Colon (tissue), 2 donors: ENCODE measurements around the gene MAN1C1.

ENCODE experiments used
- FAIRE-seq: peaks from 2 replicates; lab custom pipeline; 2012; peaks lifted over from hg19 to GRCh38; lab: Jason Lieb, UNC
- donor health status: control.
- donor health status: control.

Gene MAN1C1

DNA sequence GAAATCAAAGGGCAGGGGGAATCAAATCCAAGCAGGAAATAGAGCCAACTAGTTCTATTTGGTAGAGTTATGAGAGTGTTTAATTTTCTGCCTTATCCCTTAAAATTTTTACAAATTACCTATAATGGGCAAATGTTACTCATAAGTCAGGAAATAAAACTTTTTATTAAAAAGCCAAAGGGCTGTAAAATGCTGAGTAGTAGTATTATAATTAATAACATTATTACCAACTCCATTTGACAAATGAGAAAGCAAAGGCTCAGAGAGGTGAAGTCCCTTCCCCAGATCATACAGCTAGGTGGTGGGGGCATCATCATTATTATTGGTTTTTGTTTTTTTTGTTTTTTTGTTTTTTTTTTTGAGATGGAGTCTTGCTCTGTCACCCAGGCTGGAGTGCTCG lies 186.8 kb downstream of the MAN1C1 start:
- FAIRE-seq = no peak

DNA sequence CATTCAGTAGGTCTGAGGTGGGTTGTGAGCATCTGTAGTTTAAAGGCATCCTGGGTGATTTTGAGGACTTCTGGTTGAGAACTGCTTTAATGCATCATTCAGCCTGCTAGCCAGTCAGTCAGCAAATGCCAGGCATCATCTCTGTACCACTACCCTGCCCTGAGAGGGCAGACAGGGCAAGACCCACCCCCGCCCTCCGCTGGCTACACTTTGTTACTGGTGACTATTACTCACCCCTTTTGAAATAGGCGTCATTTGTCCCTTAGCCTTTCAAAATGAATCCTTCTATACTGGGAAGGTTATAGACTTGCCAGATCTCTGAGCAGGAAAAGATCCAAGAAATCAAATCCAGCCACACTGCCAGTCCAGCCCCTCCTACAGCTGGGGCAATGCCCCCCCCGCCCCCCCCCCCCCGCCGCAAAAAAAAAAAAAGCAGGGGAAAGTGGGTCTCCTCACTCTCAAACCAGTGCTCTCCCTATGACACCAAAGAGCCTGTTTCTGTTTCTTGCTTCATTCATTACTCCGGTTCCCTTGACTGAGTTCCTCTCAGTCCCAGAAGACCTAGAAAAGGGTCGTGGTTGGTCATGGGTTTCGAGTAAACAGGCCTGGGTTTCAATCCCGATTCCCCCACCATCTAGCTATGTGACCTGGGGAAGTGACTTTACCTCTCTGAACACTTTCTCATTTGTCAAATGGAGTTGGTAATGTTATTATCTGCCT lies 187.8 kb downstream of the MAN1C1 start:
- FAIRE-seq = no peak

DNA sequence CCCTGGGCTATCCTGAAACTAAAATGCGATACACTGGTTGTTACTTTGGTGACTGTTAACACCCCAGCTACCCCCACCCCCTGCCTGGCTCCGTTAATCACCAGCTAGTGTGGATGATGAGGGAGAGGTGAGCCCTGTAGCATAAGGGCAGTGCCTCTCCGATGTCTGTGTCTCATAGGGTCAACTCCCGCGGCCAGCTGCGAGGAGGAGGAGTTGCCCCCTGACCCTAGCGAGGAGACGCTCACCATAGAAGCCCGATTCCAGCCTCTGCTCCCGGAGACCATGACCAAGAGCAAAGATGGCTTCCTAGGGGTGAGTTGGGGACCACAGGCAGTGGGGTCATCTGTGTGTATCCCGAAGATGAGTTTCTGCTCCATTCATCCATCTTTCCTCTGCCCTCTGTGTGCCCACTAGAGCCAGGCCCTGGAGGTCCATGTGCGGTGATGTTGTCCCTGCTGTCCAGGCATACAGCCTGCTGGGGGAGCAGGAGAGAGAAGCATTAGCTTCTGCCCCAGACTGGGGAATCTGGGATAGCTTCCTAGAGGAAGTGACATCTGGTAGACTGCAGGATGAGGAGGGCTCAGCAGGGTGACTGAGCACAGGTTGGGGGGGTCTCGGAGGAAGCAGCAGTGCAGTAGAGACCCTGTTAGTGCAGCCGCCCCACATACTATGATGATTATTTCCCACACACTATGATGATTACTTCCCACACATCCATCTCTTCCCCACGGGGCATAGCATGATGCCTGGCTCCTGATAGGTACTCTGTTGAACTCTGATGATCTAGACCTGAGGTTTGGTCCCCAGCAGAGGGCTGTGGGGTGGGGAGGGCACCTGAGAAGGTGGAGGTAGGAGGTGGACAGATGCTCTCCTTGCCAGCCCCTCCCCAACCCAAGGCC lies 188.6 kb downstream of the MAN1C1 start:
- FAIRE-seq = no peak

DNA sequence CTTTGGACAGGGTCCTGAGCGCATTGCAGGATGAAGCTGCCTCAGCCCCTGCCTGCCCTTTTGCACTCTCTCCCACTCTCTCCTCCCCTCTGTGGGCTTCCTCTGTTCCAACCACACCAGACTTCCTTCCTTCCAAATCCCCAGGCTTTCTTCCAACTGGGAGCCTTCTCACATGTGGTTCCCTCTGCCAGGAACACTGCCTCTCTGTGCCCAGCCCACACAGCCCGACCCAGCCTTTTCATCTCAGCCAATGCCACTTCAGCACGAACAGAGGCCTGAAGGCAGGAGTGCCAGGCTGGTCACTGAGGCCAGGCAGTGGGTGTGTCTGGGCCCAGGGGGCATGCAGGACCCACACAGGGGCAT lies 189.3 kb downstream of the MAN1C1 start:
- no peak for FAIRE-seq

DNA sequence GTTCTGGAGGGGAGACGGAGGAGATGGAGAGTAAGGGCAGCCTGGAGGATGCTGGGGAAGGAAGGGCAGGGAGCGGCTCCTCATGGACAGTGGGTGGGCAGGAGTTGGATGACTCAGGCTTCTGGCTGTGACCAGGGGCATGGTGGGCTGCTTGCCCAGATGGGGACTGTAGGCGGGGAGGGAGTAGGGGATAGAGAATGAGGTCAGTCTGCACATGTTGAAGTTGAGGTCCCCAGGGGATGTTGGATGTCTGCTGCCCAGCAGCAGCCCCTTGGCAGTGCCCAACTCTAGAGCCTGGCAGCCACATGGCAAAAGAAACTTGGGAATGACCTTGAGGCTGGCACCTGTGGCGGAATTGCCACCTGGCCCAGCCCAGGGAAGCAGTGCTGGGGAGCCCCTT lies 189.8 kb downstream of the MAN1C1 start:
- FAIRE-seq = no peak

DNA sequence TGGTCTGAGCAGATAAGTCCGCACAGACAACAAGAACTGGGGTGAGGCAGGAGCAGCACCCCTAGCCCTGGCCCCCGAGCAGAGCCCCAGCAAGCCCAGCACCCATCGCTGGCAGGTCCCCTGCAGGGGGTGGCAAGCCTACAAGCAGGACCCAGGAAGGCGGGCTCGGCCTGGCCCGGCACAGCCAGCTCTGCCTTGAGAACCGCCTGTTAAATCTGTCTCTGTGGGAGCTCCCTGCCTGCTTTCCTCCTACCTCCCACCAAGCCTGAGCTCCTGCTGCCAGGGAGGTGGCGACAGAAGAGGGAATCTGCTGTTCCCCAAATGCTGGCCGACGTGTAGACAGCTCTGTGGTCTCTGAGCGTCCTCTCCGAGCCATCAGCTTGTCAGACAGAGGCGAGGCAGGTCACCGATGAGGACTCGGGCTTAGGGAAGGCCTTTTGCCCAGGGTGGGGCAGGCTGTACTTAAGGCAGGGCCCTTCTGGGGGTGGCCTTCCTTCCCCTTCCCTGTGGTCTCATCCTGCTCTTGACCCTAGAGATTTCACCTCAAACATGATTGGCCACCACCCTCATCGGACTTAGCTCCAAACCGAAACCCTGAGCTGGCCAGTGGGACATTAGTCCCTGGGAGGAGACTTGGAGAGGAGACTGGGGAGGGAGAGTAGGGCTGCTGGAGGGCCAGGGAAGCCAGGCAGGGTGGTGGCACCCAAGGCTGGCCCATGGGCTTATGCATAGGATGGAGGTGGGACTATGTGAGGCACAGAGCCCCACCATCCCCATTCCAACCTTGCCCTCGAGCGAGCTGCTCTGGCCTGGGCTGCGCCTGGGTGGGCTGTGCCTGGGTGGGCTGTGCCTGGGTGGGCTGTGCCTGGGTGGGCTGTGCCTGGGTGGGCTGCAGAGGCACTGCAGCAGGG lies 191.1 kb downstream of the MAN1C1 start:
- no peak for FAIRE-seq

DNA sequence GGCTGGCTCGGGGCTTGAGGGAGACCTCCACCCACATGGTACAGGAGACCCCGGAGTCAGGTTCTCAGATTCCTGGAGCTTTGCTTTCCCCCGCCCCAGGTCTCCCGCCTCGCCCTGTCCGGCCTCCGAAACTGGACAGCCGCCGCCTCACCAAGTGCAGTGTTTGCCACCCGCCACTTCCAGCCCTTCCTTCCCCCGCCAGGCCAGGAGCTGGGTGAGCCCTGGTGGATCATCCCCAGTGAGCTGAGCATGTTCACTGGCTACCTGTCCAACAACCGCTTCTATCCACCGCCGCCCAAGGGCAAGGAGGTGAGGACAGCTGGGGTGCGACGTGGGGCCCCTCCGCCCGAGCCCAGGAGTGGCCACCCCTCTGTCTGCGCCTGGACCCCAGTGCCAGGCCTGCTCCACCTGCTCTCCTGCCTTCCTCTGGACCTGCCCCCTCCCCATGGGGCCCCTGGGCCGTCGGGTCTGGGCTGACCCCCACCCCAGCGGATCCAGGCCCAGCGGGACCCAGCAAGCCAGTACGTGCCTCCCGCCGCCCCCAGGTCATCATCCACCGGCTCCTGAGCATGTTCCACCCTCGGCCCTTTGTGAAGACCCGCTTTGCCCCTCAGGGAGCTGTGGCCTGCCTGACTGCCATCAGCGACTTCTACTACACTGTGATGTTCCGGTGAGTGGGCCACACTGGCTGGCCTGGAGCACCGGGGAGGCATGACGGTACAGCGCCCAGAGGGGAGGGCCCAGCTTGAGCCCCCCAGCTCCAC lies 192.1 kb downstream of the MAN1C1 start:
- FAIRE-seq = no peak

DNA sequence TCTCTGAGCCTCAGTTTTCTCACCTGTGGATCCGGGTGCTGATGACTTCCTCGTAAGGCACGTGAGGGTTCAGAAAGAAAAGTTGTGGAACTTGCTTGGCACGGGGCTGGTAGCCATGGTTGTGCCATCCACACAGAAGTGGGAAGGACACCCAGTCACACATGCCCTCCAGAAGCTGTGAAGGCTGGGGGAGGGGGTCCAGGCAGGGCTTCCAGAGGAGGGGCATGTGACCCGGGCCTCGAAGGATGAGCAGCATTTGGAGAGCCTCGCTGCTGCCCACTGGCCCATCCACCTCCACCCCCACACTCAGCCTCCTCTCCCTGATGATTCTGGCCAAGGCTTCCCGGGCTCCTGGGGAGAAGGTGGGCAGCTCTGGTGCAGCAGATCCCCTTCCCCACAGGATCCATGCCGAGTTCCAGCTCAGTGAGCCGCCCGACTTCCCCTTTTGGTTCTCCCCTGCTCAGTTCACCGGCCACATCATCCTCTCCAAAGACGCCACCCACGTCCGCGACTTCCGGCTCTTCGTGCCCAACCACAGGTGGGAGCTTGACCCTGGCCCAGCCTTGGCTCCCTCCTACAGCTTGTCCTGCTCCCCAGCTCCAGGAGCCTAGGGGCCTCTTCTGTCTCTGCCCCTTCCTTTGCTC lies 192.8 kb downstream of the MAN1C1 start:
- no peak for FAIRE-seq

DNA sequence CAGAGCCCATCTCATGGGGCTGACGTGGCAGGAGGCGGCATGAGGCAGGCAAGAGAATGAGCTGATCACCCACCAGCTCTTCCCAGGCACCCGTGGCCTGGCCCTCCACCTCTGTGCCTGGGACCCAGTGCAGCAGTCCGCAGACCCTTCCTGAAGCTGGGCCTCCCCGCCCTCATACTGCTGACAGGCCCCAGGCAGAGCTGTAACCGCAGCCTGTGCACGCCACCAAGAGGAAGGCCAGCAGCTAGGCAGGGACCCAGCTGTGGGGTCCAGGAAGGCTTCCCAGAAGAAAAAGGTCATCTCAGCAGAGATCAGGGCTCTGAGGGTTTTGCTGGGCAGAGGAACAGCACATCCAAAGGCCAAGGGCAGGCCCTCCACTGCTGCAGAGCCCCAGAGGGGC lies 193.3 kb downstream of the MAN1C1 start:
- FAIRE-seq = no peak

DNA sequence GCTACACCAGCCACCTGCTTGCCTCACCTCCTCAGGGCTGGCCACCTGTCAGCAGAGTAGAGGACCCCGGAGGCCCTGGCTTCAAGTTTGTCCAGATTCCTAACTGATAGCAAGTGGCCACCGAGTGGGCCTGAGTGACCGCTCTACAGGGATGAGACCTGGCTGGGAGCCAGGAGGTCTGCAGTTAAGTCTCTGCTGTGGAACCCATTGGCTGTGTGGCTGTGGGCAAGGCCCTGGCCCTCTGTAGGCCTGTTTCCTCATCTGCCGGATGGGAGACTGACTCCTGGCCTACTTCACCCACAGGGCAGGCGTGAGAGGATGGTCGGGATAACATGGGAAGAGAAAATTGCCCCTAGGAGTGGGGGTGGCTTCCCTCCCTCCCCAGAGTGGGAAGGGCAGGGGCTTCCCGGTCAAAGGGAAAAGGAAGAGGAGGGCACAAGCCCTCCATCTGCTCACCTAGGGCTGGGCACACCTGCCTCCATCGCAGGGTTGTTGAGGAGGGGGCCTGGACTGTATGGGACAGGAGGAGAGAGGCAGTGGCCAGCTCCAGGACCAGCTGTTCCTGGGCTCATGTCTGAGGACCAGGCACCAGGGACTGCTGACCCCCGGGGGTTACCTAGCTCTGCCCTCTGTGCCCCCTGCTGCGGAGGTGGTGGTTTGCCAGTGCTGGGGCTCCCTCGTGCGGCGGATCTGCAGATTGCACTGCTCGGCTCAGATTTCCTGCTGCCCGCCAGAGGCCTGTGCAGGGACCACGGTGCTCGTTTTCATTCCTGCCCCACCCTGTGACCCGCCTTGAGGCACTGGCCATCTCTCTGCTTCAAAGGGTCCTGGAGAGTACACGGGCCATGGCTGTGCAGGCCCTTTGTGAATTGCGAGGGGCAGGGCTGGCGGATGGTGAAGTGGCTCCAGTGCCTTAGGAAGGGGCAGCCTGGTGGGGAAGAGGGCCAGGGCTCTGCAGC lies 194.0 kb downstream of the MAN1C1 start:
- no peak for FAIRE-seq

DNA sequence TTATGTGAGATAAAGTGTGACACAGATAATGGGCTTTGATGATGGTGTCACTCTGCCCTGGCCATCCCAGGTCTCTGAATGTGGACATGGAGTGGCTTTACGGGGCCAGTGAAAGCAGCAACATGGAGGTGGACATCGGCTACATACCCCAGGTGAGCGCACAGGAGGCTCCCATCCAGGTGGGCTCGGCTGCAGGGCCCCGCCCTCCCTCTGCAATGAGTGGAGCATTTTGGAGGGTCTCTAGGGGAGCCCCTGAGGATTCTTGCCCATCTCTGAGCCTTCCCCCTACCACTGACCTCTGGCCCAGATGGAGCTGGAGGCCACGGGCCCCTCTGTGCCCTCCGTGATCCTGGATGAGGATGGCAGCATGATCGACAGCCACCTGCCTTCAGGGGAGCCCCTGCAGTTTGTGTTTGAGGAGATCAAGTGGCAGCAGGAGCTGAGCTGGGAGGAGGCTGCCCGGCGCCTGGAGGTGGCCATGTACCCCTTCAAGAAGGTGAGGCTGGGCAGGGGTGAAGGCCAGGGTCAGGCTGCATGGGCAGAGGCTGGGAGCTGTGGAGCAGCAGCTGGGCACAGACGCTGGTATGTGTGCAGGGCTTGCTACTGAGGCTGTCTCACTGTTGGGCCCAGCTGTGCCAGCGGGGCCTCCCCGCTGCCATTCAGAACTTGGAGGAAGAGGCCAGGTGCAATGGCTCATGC lies 194.9 kb downstream of the MAN1C1 start:
- FAIRE-seq = no peak

DNA sequence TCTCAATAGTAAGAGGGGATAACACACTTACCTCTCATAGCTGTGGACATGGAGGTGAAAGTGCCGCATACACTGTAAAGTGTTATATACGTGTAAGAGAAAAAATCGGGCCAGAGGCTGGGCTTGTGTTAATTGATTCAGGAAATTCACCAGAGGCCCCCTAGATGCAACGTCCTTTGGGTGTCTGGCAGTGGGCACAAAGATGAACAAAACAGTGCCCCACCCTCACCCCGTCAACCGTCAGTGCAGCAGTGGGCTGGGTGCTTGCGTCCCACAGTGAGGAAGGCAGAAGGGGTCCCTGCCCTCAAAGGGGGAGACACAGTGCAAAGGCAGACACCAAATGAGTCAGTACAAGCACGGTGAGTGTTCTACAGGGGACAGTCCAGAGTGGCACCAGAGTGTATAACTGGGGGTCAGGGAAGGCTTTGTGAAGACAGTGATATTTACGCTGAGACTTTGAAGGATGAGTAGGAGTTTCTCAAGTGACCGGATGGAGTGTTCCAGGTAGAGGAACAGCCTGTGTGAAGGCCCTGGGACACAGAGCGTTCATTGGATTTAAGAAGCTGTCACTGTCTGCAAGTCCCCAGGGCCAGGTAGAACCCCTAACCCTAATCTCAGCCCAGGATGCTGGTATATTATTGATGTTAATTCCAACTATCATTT lies 196.6 kb downstream of the MAN1C1 start:
- FAIRE-seq = no peak

DNA sequence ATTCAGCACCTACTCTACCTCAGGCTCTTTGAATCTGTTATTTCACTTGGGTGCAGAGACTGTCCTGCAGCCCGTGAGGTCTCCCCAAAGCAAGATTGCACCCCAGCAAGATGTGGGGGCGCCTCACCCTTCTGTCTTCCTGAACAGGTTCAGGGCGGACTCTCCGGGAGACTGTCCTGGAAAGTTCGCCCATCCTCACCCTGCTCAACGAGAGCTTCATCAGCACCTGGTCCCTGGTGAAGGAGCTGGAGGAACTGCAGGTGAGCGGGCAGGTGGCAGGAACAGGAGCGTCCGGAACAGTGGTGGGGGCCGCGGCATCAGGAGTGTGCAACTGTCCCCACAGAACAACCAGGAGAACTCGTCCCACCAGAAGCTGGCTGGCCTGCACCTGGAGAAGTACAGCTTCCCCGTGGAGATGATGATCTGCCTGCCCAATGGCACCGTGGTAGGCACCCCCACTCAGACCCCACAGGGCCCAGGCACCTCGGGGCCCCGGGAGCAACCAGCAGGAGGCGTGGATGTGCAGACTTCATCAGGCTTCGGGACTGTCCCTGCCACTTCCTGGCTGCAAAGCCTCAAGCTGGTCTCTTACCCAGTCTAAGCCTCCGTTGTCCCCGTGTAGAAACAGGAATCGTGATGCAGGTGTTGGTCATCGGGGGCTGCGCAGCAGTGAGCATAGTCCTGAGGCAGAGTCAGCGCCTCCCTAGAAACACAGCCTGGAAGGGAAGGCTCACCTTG lies 197.3 kb downstream of the MAN1C1 start:
- FAIRE-seq = no peak

DNA sequence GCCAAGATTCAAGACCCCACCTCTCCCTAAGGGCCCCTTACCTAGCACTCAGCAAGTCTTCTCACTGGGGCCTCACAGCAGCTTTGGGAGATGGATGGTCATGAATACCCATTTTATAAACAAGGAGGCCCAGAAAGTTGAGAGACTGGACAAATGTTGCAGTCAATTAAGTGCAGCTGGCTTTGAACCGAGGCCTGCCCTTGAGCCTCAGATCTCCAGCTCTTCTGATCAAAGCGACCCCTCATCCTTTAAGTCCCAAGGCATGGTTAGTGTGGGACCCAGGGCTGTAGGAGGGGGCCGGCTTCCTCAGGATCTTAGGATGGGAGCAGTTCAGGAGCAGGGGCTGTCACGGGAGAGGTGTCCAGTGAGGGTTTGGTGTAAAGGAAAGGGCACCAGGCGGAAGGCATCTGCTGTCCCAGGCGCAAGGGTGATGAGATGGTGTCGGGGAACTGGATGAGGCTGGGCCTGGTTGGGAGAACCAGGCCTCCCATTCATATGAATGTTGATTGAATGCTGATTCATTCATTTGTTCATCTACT lies 198.0 kb downstream of the MAN1C1 start:
- FAIRE-seq = no peak

DNA sequence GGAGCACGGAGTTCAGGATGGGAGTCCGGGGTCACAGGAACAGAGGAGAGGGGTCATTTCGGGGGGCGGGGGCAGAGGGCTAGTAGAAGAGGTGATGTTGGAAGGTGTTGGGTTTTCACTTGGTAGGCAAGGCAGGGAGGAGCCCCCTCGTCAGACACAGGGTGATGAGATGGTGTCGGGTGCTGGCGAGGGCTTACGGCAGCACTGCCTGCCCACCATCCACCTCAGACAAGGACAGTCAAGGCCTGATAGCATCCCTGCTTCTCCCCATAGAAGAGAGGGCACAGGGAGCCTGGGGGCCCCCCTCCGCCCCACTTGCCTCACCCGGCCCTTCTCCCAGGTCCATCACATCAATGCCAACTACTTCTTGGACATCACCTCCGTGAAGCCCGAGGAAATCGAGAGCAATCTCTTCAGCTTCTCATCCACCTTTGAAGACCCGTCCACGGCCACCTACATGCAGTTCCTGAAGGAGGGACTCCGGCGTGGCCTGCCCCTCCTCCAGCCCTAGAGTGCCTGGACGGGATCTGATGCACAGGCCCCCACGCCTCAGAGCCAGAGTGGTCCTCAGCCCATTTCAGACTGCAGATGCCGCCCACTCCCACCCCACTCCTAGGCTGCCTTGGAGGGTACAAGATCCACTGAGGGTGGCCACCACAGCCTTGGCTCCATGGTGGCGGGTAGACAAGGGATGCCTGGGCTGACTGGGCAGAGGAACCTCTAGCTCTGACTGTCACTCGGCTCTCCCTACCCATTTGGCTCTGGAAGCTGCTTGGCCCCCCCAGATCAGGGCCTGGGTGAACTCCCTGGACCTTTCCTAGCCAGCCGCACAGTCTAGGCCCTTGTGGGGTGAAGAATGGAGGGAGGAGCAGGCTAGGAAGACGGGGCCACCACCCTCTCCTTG lies 198.9 kb downstream of the MAN1C1 start:
- FAIRE-seq = no peak

DNA sequence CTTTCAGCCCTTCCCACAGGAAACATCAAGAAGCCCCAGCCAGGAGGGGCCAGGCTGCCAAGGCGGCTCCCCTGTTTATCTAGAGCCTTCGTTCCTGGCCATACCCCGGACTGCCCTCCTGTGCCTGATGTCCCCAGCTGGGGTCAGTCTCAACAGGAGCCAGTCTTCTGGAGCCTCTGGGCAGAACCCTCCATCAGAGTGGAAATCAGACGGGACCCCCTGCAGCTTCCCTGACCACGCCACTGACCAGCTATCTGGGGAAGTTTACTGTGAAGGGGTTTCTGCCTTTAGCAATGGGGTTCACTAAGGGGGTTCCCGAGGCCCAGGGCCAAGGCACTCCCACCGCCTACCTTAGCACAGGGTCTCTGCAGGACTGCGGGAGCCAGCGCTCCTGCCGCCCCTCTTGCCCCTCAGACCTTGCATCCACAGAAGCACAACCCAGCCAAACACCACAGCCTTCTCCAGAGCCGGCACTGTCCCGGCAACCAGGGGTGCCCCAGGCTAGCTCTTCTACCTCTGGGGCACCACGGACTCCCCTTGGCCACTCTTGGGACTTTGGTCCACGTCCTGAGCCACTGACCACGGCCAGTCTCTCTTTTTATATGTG lies 199.6 kb downstream of the MAN1C1 start:
- no peak for FAIRE-seq
